Psoas muscle (tissue), 8 donors: ENCODE results near the gene CDIP1. TPM values are rescaled to one million over a fixed set of nuclear protein-coding genes. Genes with fewer than 3 reads are reported as not detected.
A peak's percentile ranks its signal among the peaks of the same experiment; 100 is the strongest.

Source experiments
- ATAC-seq, 4 donors: fragments of 200-7000 bp; cut with Tn5 transposase; one replicate each; pipeline ENCODE4 v1.9.1; 2020; ENCODE audit warnings: moderate library complexity in 3 of 4, mild to moderate bottlenecking in 2 of 4
- DNase-seq, 2 donors: peaks; one replicate each; pipeline ENCODE4 v3.0.0-alpha.2; 2020
- H3K27ac ChIP-seq: fragments of 200-600 bp; one replicate; pipeline ENCODE4 v1.8.0; 2022
- H3K27me3 ChIP-seq, 3 donors: fragments of 200-600 bp in 1 of 3; one replicate each; pipeline versions ENCODE4 v1.6.1 to v1.8.0; 2013 to 2022; ENCODE audit warnings: low read length in 2 of 3, mild to moderate bottlenecking in 2 of 3, moderate library complexity in 1 of 3; ENCODE audit not compliant: insufficient read depth in 3 of 3
- H3K36me3 ChIP-seq, 2 donors: fragments of 200-600 bp in 1 of 2; one replicate each; pipeline versions ENCODE4 v1.6.1 to v1.8.0; 2013 to 2022; ENCODE audit warnings: low read depth in 1 of 2, mild to moderate bottlenecking in 1 of 2, moderate library complexity in 1 of 2; ENCODE audit not compliant: insufficient read depth in 1 of 2
- H3K4me1 ChIP-seq: fragments of 200-600 bp; one replicate; pipeline ENCODE4 v1.8.0; 2022
- H3K4me3 ChIP-seq: fragments of 200-600 bp; one replicate; pipeline ENCODE4 v1.8.0; 2022; ENCODE audit warnings: mild to moderate bottlenecking
- H3K9me3 ChIP-seq: fragments of 200-600 bp; one replicate; pipeline ENCODE4 v1.8.0; 2022
- WGBS, 3 donors: extraction: QIAGEN DNeasy Blood & Tissue Kit; methylation state at CpG; one replicate each; pipeline versions ENCODE4 v1.1.6 to v1.1.7; 2013; 5-methylcytosine and 5-hydroxymethylcytosine counted together
- intact Hi-C, 2 donors: fragments of 100-400 bp; cut with DNase I; formaldehyde crosslinking; loops; one replicate each; pipeline versions ENCODE4 v1.11.0 to v1.14.2; 2022
- polyA plus RNA-seq, 3 donors: library from polyadenylated mRNA; stranded (reverse); fragments of 200-250 nt; gene quantifications; one replicate each; pipeline ENCODE4 v1.2.3, GENCODE V29; 2013
- total RNA-seq, 4 donors: library from RNA; stranded (reverse); fragmentation: NEBNext Ultra II Directional in 2 of 4; extraction: Animal tissue kit (Norgen Biotek cat#: 25700) in 2 of 4; gene quantifications; one replicate each; pipeline versions ENCODE4 v1.2.1 to v1.2.4, GENCODE V29; 2021 to 2023
- TF ChIP-seq, protein P1 (sequence below): fragments of 200-600 bp; IDR thresholded peaks from one replicate; pipeline ENCODE4 v1.8.0; 2022; ENCODE audit warnings: antibody characterized with exemption
- donor health status: healthy with polysubstance abuse.
- donor health status: DM: no; HTN: no; CAD: no; lungs with moderate emphysema.
- donor health status: Bipolar disorder and iron deficiency.
- donor health status: healthy.
- donor health status: DM: yes; HTN: yes; CAD: no.
- donor health status: DM: no; HTN: no; CAD: no.
- donor health status: DM: no; HTN: no; CAD: no.
- donor health status: DM: yes; HTN: yes; CAD: no.

CDIP1 gene
- total and polyA plus RNA-seq, 7 donors: 18.7 to 51.8 (median 31.3) TPM

DNA sequence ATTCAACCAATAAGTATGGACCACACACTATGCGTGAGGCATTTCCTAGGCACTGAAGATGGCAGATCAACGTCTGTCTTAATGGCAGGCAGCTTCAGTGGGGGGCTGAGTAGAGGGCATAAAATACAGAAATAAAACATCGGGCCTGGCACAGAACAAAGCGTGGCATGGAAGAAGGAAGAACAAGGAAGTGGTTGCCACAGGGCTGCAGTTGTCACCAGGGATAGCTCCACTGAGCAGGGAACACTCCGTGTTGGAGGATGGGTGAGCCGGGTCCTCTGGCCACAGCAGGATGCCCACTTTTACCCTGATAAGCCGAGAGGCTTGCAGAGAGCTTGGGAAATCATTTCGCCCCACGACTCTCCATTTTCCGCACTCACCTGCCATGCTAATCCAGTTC lies 6.3 kb downstream of the CDIP1 start:
- H3K4me3 ChIP-seq: no peak overlapping the region
- H3K27ac ChIP-seq: peak overlapping the region; percentile 50
- H3K9me3 ChIP-seq: no peaks in the 10 kb centered on the region
- WGBS, 3 donors: 90 to 97% (median 93%) methylated on average over 10 of the region's 10 CpGs
- TF ChIP-seq, protein P1, sequence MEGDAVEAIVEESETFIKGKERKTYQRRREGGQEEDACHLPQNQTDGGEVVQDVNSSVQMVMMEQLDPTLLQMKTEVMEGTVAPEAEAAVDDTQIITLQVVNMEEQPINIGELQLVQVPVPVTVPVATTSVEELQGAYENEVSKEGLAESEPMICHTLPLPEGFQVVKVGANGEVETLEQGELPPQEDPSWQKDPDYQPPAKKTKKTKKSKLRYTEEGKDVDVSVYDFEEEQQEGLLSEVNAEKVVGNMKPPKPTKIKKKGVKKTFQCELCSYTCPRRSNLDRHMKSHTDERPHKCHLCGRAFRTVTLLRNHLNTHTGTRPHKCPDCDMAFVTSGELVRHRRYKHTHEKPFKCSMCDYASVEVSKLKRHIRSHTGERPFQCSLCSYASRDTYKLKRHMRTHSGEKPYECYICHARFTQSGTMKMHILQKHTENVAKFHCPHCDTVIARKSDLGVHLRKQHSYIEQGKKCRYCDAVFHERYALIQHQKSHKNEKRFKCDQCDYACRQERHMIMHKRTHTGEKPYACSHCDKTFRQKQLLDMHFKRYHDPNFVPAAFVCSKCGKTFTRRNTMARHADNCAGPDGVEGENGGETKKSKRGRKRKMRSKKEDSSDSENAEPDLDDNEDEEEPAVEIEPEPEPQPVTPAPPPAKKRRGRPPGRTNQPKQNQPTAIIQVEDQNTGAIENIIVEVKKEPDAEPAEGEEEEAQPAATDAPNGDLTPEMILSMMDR: no peak
- ATAC-seq (no peak), DNase-seq (no peak)
- intact Hi-C loops: no loop called here
- peaks cover 0 to 7% of the 10 kb centered on the region in 2 donors for H3K36me3 ChIP-seq
- no peaks in the 10 kb centered on the region for H3K27me3 ChIP-seq
- peaks cover 46% of the 10 kb centered on the region for H3K4me1 ChIP-seq

DNA sequence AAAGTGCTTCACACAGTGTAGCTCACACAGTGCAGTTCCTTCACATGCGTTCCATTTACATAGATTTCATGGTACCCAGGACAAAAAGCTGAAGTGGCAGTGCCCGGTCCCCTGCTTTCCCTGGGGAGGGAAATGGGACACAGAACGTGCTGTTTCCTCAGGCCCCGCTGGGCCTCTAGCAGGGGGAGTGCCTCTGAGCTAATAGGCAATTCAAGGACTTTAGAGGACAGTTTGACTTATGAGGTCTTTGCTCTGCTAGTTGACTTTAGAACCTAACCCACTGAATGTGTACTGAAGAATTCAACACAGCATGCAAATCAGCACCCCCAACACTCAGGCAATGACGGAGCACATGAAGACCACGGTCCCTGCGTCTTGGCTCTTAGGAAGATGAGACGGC lies 6.8 kb downstream of the CDIP1 start:
- no peak overlapping the region for H3K4me3 ChIP-seq
- DNase-seq: no peak
- ATAC-seq: no peak

DNA sequence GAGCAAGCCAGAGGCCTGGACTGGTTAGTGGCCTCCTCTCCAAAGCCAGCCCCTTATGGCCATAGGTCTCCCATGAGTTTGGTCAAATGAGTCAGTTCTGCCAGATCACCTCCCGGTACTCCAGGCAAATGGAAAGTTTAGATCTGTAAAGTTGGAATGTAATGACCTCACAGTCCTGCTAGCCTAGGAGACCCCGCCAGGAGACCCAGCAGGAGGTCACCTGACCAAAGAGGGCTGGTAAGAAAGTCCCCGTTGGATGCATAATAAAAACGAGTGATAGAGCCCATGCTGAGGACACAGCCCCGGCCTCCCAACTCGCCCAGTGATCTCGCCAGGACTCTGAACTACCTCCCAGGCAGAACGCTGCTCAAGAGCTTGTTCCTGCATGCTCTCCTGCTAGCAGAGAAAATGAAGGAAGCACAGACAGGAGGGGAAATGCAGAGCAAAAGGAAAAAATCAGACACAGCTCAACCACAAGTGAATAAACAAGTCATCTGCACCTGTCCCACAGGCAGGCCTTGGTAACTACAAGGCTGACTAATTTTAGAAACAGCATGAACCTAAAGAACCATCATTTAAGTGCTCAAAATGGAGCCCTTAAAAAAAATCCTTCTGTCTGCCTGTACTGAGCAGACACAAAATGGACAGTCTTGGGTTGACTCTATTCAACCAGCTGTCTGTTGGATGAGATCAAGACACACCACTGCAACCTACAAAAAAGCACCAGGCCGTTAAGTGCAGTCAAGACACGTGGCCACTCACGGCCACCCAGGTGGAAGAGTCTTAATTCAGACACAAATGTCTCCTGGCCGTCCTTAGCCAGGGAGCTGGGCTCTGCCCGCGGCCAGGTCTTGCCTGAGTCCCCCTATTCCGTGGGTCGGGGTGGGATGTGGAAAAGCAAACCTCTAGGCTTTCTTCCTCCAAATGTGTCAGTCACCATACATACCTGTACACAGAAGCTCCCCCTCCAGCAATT lies 9.2 kb downstream of the CDIP1 start:
- no peak for DNase-seq
- peaks cover 0 to 7% of the 10 kb centered on the region in 2 donors for H3K36me3 ChIP-seq
- no peaks in the 10 kb centered on the region for H3K9me3 ChIP-seq
- ATAC-seq: peak; percentile 52 to 79 (median 64)
- peaks cover 32% of the 10 kb centered on the region for H3K4me1 ChIP-seq
- 54 to 63% (median 58%) methylated on average over 16 of the region's 16 CpGs for WGBS, 3 donors
- peak overlapping the region; percentile 85 for H3K27ac ChIP-seq
- TF ChIP-seq, protein P1: no peak
- H3K27me3 ChIP-seq: no peaks in the 10 kb centered on the region
- H3K4me3 ChIP-seq: peak overlapping the region; percentile 40
- intact Hi-C loops: no loop called here

More for the DNA sequence above, 6.8 kb downstream of the CDIP1 start:
- Histone ChIP-seq H3K27ac (peak overlapping the region; percentile 50), H3K27me3 (no peaks in the 10 kb centered on the region), H3K4me1 (peaks cover 45% of the 10 kb centered on the region), H3K9me3 (no peaks in the 10 kb centered on the region), H3K36me3 (peaks cover 0 to 7% of the 10 kb centered on the region in 2 donors)
- WGBS, 3 donors: 82 to 87% (median 86%) methylated on average over 8 of the region's 8 CpGs
- TF ChIP-seq, protein P1: no peak
- intact Hi-C loops: no loop called here

DNA sequence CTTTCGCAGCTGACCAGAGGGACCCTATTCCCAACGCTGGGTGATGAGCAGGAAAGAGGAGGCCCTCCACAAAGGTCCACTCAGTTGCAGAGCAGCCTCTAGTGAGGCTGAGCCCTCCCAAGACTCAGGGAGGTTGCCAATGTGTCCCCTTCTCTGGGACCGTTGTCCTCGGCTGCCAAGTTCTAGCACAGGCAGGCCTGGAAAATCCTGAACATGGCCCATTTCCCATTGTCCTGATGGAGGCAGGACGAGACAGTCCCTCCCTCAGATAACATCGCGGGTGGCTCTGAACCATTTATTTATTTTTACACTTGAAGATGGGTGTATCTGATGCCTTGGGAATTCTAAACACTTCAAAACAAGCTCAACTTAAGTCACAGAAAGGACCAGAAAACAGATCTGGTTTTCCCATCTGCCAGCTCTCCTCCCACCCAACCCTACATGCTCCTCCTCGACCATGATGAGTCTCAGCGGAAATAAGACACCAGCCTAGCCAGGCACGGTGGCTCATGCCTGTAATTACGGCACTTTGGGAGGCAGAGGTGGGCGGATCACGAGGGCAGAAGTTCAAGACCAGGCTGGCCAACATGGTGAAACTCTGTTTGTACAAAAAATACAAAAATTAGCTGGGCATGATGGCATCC lies 12.8 kb downstream of the CDIP1 start:
- H3K36me3 ChIP-seq: no peaks in the 10 kb centered on the region
- no peaks in the 10 kb centered on the region for H3K27me3 ChIP-seq
- DNase-seq: no peak
- intact Hi-C loops: no loop called here
- H3K4me1 ChIP-seq: peaks cover 53% of the 10 kb centered on the region
- TF ChIP-seq, protein P1: no peak
- H3K27ac ChIP-seq: peak overlapping the region; percentile 66
- 49 to 67% (median 57%) methylated on average over 13 of the region's 13 CpGs for WGBS, 3 donors
- no peak overlapping the region for H3K4me3 ChIP-seq
- H3K9me3 ChIP-seq: no peaks in the 10 kb centered on the region
- no peak for ATAC-seq
